ENCODE measurements around the gene S100A14. TPM values are rescaled to one million over a fixed set of nuclear protein-coding genes. Genes with fewer than 3 reads are reported as not detected.

S100A14 gene
- total RNA-seq, 1 experiment from 2014 or later, result 2.1 TPM

- Mint-ChIP-seq H3K4me1 (peaks cover 5% of the 10 kb centered on the region), H3K9me3 (no peaks in the 10 kb centered on the region), H3K4me3 (no peak overlapping the region), H3K27ac (no peak overlapping the region), H3K36me3 (no peaks in the 10 kb centered on the region), H3K27me3 (ENCODE audit: low read depth) (peaks cover 2% of the 10 kb centered on the region; the same call in 1 of the 2 replicates)
- no peak for ATAC-seq
- DNase-seq (ENCODE audit: low spot score), result no peak
- no peak for TF ChIP-seq TEAD4 (CRISPR knock-in tag; IDR thresholded peaks at IDR 0.05)
- no peak for TF ChIP-seq RELA (CRISPR knock-in tag; IDR thresholded peaks at IDR 0.05; ENCODE audit: borderline replicate concordance)
- TF ChIP-seq ZNF263 (CRISPR knock-in tag; IDR thresholded peaks at IDR 0.05; ENCODE audit: low read depth), result no peak
- TF ChIP-seq NR1H2 (CRISPR knock-in tag; IDR thresholded peaks at IDR 0.05), result no peak
- no peak for TF ChIP-seq ZNF121 (CRISPR knock-in tag; IDR thresholded peaks at IDR 0.05)
- TF ChIP-seq GABPB1 (CRISPR knock-in tag; IDR thresholded peaks at IDR 0.05), result no peak
- TF ChIP-seq ZNF317 (CRISPR knock-in tag; IDR thresholded peaks at IDR 0.05; ENCODE audit: borderline replicate concordance, low read depth), result no peak
- no peak for TF ChIP-seq IRF2 (CRISPR knock-in tag; IDR thresholded peaks at IDR 0.05; ENCODE audit: borderline replicate concordance, low read depth)
- TF ChIP-seq E2F4 (CRISPR knock-in tag; IDR thresholded peaks at IDR 0.05; ENCODE audit: borderline replicate concordance, low read depth), result no peak
- no peak for TF ChIP-seq ZSCAN18 (CRISPR knock-in tag; IDR thresholded peaks at IDR 0.05)
- TF ChIP-seq E2F5 (CRISPR knock-in tag; IDR thresholded peaks at IDR 0.05), result no peak
- TF ChIP-seq CREB1 (CRISPR knock-in tag; IDR thresholded peaks at IDR 0.05), result no peak
- TF ChIP-seq ETV6 (CRISPR knock-in tag; IDR thresholded peaks at IDR 0.05), result no peak
- TF ChIP-seq USF1 (CRISPR knock-in tag; IDR thresholded peaks at IDR 0.05), result no peak
- no peak for TF ChIP-seq ZNF532 (CRISPR knock-in tag; IDR thresholded peaks at IDR 0.05; ENCODE audit: borderline replicate concordance)
- no peak for TF ChIP-seq TCF7 (CRISPR knock-in tag; IDR thresholded peaks at IDR 0.05; ENCODE audit: low read depth)
- no peak for TF ChIP-seq USF2 (CRISPR knock-in tag; IDR thresholded peaks at IDR 0.05)
- no peak for TF ChIP-seq ZNF512 (CRISPR knock-in tag; IDR thresholded peaks at IDR 0.05; ENCODE audit: borderline replicate concordance)
- TF ChIP-seq ZNF671 (CRISPR knock-in tag; IDR thresholded peaks at IDR 0.05), result no peak
- ChIA-PET CTCF (interaction anchor here (0.6 to 1.4 kb wide), 5 partner anchors 24 to 141 kb away, joined by 3 to 4 read pairs (median 3); partner anchors contain the start of gene S100A13), POLR2A (interaction anchor here (0.6 to 1.0 kb wide), 2 partner anchors 8 to 32 kb away, joined by 3 to 4 read pairs; no protein-coding TSS in a partner anchor)
Measured at GRCh38 chr1:153651771-153652170, 35.6 kb upstream of the S100A14 start.

Data from WTC11 (cell line).